ENCODE data around the gene RPS2.

DNA sequence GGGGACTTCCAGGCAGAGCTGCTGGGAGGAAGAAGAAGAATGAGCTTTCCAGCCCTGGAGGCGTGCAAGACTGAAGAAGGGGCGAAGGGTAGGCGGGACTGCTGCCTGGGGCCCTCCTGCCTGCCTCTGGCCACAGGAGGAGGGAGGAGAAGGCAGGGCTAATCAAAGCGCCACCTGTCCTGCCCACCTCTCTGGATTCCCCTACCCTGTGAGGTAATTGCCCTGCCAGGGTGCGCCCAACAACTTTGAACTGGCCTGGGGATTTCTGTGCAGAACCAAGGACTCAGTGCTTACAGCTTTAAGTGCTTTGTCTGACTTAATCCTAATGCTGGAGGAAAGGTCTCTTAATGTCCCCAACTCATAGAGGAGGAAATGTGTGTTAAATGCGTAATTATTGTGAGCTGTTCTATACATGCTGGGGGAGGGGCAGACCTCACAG lies 16.8 kb upstream of the RPS2 start, which contains the start of gene NOXO1:
- no peak for TF ChIP-seq ZFP30 (CRISPR knock-in tag; IDR thresholded peaks at IDR 0.05)
- no peak for TF ChIP-seq CREB5 (CRISPR knock-in tag; IDR thresholded peaks at IDR 0.05; ENCODE audit: low read depth)
- TF ChIP-seq PATZ1 (CRISPR knock-in tag; IDR thresholded peaks at IDR 0.05; ENCODE audit: borderline replicate concordance) = no peak
- TF ChIP-seq GLIS3 (CRISPR knock-in tag; IDR thresholded peaks at IDR 0.05) = no peak
- TF ChIP-seq TOX (CRISPR knock-in tag; IDR thresholded peaks at IDR 0.05; ENCODE audit: borderline replicate concordance) = no peak
- TF ChIP-seq RARB (CRISPR knock-in tag; IDR thresholded peaks at IDR 0.05) = no peak
- TF ChIP-seq ZNF8 (CRISPR knock-in tag; IDR thresholded peaks at IDR 0.05) = no peak
- TF ChIP-seq BACH2 (CRISPR knock-in tag; IDR thresholded peaks at IDR 0.05; ENCODE audit: borderline replicate concordance) = no peak
- no peak for TF ChIP-seq ARNTL (CRISPR knock-in tag; IDR thresholded peaks at IDR 0.05; ENCODE audit: borderline replicate concordance, low read depth)
- TF ChIP-seq PPARA (CRISPR knock-in tag; IDR thresholded peaks at IDR 0.05; ENCODE audit: borderline replicate concordance) = no peak
- TF ChIP-seq ZNF565 (CRISPR knock-in tag; conservative IDR thresholded peaks at IDR 0.05; ENCODE audit: low read depth) = no peak
- no peak for TF ChIP-seq ISL1 (CRISPR knock-in tag; IDR thresholded peaks at IDR 0.05)
- no peak for TF ChIP-seq ZNF70 (CRISPR knock-in tag; IDR thresholded peaks at IDR 0.05)

Data from SK-N-SH treated with all-trans-retinoic acid at 6 μM for 48 hours (cell line).